ENCODE measurements around the gene ANK3.
A peak's percentile ranks its signal among the peaks of the same experiment; 100 is the strongest.

ANK3 gene

GRCh38 chr10:60349426-60349825 is 40.2 kb downstream of the ANK3 start:
- no peak for DNase-seq (ENCODE audit: insufficient read length, low spot score)
- FAIRE-seq = no peak

GRCh38 chr10:60348982-60349381 is 40.7 kb downstream of the ANK3 start:
- no peak for DNase-seq (ENCODE audit: insufficient read length, low spot score)
- no peak for FAIRE-seq

DNA sequence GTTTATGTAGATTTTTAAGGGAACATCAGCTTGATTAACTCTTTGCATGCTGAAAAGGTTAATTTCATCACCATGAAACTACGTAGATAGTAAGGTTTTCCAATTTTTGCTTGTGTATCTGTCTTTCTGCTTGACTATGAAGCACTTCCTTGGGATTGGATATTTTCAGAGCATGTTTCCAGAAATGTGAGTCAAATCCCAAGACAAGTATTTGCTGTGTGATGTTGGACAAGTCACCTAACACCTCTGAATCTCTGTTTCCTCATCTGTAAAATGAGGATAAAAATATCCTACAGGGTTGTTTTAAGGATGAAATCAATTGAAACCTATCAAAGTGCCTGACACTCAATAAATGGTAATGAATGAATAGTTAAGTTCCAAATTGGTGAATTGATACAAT is 42.4 kb downstream of the ANK3 start:
- DNase-seq (ENCODE audit: insufficient read length, low spot score) (no peak), FAIRE-seq (no peak)

GRCh38 chr10:60346661-60347060 is 43.0 kb downstream of the ANK3 start:
- no peak for FAIRE-seq

DNA sequence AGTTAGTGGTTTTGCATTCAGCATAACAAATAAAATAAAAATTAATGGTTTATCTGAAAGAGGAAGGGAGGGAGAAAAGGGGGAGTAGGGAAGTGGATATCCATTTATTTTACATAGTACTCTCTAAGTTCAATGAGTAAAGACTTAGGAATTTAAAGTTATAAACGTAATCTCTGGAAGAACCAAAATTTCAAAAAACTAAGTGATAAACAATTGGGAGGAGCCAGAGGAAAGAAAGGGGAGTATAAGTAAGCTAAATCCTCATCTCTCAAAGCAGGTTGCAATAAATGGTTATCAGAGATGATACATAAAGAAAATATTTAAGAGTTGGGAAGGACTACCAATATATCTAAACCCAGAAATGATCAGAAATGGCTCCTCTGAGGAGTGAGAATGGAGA is 46.4 kb downstream of the ANK3 start:
- FAIRE-seq = no peak

More at GRCh38 chr10:60346661-60347060, 43.0 kb downstream of the ANK3 start:
- DNase-seq (ENCODE audit: insufficient read length, low spot score) = no peak

DNA sequence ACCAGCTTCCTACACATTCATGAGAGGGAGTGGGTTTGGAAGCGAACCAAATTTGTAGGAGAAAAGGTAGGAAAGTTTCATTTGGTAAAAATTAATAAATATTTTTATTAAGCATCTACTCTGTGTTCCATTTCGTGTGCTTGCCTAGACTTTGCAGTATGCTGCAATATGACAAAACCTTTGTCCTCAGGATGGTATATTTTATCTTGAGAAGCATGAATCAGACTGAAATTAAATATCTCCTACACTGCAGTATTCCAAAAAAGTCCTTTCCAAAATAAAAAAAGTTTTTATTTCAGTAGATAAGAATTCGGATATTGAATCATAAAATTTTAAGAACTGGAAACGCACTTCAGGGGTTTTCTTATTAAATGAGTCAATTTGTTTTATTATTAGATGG is 47.7 kb downstream of the ANK3 start:
- no peak for FAIRE-seq

More for the DNA sequence above, 46.4 kb downstream of the ANK3 start:
- no peak for DNase-seq (ENCODE audit: insufficient read length, low spot score)

GRCh38 chr10:60340973-60341372 is 48.7 kb downstream of the ANK3 start:
- DNase-seq (ENCODE audit: insufficient read length, low spot score) = no peak
- FAIRE-seq = no peak

More for the DNA sequence above, 47.7 kb downstream of the ANK3 start:
- DNase-seq (ENCODE audit: insufficient read length, low spot score) = no peak

- DNase-seq (ENCODE audit: insufficient read length, low spot score) = no peak
- FAIRE-seq = no peak
Measured at GRCh38 chr10:60339757-60340156, 49.9 kb downstream of the ANK3 start.

DNA sequence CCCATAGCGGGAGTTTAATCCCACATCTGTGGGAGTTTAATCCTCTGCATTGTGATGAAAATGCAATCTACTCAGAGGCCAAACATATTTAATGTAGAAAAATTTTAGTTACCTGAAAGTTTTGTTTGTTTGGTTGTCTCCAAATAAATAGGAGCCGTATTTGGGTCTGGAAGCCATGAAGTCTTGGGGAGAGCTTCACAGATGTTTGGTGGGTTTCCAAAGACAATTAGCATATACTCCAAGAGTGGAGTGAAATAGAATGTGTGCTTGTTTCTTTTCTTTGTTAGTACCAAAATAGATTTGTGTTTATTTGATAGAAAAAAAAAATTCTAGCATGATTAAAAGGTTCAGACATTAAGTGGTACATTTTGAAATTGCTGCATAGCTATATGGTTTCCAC is 50.9 kb downstream of the ANK3 start:
- DNase-seq (ENCODE audit: insufficient read length, low spot score) = no peak
- FAIRE-seq = no peak

- DNase-seq (ENCODE audit: insufficient read length, low spot score) = no peak
- FAIRE-seq = no peak
Measured at GRCh38 chr10:60338002-60338564, 51.6 kb downstream of the ANK3 start.

GRCh38 chr10:60336901-60337630 is 52.6 kb downstream of the ANK3 start:
- no peak for FAIRE-seq
- DNase-seq (ENCODE audit: insufficient read length, low spot score) = no peak

GRCh38 chr10:60335708-60336107 is 54.0 kb downstream of the ANK3 start:
- no peak for DNase-seq (ENCODE audit: insufficient read length, low spot score)
- FAIRE-seq = no peak

- no peak for FAIRE-seq
- no peak for DNase-seq (ENCODE audit: insufficient read length, low spot score)
Measured at GRCh38 chr10:60334991-60335390, 54.7 kb downstream of the ANK3 start.

DNA sequence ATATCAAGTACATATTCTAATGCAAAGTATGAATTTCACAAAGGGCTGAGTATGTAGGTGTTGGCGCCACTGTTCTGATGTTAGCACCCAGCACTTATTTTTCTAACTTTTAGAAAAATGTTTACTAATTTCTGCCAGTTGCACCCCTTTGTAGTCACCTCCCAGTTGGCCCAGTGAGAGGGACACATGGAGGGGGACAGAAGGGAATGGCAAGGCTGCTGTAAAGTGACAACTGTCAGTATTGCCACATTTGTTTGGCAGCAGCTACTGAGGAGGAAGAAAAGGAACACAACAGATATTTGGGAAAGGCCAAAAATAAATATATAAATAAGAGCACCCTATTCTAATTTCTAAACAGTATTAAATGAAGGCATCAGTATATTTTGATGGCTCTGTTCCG is 57.3 kb downstream of the ANK3 start:
- no peak for DNase-seq (ENCODE audit: insufficient read length, low spot score)
- no peak for FAIRE-seq

DNA sequence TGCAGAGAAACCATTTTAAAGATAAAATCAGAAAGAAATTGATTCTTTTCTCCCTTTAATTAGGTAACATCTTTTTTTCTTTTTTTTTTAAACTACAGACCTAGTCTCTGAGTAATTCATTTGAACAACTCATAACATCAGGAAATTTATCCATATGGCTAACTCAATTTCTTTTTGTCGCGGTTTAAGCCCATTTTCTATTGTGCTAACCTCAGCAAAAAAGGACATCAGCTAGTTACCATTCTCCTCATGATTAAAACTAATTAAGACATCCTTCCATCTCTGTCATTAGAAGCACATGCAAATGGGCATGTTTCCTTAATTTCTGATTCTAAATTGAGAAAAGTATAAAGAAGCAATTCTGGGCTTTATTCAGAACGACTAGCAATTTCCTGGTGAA is 57.8 kb downstream of the ANK3 start:
- DNase-seq (ENCODE audit: insufficient read length, low spot score) (no peak), FAIRE-seq (no peak)

GRCh38 chr10:60323162-60323561 is 66.5 kb downstream of the ANK3 start:
- FAIRE-seq (no peak), DNase-seq (ENCODE audit: insufficient read length, low spot score) (no peak)

GRCh38 chr10:60320666-60321065 is 69.0 kb downstream of the ANK3 start:
- DNase-seq (ENCODE audit: insufficient read length, low spot score) (no peak), FAIRE-seq (no peak)

DNA sequence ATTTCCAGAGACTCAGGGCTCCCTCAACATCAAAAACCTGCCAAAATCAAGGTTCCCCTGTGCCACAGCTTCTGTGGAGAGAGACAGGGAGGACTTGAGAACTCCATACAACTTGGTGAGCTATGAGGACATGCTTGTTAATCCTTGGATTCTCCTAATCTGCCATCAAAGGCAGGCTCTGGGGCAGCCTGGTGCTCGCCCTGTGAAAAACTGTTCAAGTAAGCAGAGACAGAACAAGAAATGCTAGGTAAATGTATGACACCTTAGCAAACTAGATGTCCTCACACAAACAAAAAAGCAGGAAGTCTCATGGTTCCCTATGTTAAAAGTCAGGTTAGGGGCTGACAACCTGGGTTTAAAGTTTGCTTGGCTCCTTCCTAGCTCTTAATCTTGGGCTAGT is 73.6 kb downstream of the ANK3 start:
- no peak for DNase-seq (ENCODE audit: insufficient read length, low spot score)
- peak; percentile 26 for FAIRE-seq

DNA sequence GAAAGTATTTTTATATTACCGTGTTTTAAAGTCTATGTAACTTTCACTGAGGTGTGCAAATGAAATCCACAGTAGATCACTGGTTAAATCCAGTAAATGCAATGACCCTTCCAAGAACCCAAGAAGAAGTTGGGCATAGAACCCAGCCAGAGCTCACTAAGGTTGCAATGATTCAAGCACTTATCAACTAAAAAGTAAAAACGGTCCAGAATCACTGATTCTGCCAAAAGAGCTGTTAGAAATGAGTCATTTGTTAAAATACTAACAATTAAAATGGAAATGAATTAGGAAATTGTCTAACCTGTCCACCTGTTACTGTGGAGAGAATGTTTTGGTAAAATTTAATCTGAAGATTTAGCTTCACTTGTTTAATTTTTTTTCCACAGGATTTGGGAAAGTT is 74.4 kb downstream of the ANK3 start:
- FAIRE-seq (no peak), DNase-seq (ENCODE audit: insufficient read length, low spot score) (no peak)

DNA sequence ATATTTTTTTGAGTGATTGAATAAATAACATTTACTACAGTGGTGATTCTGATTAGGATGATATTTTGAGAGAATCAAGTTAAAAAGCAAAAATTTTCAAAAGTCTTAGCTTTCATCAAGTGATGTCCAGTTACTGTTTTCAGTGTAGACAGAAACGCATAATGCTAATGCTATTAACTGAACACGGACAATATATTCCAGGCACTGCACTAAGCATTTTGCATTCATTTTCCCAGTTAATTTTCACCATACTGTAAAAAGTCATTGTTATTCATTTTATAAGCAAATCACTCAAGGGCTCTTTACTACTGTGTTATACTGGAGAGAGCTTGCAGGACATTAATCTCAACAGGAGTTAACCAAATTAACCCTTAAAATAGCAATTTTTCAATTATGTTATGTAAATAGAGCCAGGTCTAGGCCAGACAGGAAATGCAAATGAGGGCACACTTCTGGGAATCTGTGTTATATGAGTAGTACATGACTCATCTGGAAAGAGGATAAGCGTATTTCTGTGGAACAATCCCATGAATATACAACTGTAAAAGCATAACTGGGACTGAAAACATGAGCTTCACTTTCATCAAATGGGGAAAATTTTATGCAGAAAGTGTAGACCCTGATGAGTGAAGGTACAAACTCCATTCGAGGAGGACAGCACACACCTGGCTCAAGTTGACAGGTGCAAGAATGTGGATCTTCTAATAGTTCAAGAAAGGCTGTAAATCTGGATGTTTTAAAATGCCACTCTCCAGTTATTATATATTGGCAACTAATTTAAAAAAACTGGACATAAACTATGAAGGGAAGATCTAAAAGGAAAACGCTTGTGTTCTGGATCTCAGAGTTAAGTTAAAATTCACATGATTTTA is 75.4 kb downstream of the ANK3 start:
- DNase-seq (ENCODE audit: insufficient read length, low spot score) (no peak), FAIRE-seq (no peak)

DNA sequence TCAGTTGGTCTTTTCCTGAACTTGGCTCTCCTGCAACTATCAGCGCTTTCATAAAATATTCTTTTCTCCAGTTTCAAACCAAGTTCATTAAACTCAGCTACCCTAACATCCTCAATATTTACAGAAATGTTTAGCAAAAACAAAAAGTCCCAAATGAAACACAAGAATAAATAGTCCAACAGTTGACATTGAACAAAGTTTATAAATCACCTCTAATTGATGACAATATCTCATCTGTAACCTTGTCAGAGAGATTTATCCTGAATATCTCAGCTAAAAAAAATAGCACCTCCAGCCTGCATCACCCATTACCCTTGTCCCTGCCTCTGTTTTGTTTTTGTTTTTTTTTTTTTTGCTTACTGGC is 76.1 kb downstream of the ANK3 start:
- no peak for DNase-seq (ENCODE audit: insufficient read length, low spot score)
- no peak for FAIRE-seq
